ENCODE results near the gene ERFE.

- no peak for TF ChIP-seq RXRA (IDR thresholded peaks at IDR 0.05; ENCODE audit: borderline replicate concordance, low read depth)
- TF ChIP-seq USF1 (IDR thresholded peaks at IDR 0.05; ENCODE audit: borderline replicate concordance, low read depth): no peak
- TF ChIP-seq CTCF (IDR thresholded peaks at IDR 0.05): no peak
- no peak for TF ChIP-seq CHD2 (IDR thresholded peaks at IDR 0.05; ENCODE audit: low read length, partially characterized antibody)
- TF ChIP-seq MAX (IDR thresholded peaks at IDR 0.05; ENCODE audit: low read depth): no peak
- no peak for TF ChIP-seq FOSL2 (IDR thresholded peaks at IDR 0.05; ENCODE audit: borderline replicate concordance, low read depth)
- no peak for TF ChIP-seq GABPA (IDR thresholded peaks at IDR 0.05; ENCODE audit: low read depth)
- TF ChIP-seq EZH2phosphoT487 (IDR thresholded peaks at IDR 0.05; ENCODE audit: borderline replicate concordance, low read depth): no peak
- no peak for TF ChIP-seq TAF1 (IDR thresholded peaks at IDR 0.05; ENCODE audit: borderline replicate concordance, low read depth, low read length)
- TF ChIP-seq SMC3 (IDR thresholded peaks at IDR 0.05; ENCODE audit: low read depth, low read length): no peak
- TF ChIP-seq YY1 (IDR thresholded peaks at IDR 0.05; ENCODE audit: low read depth): no peak
Observed at GRCh38 chr2:238165288-238165921, 6.6 kb downstream of the ERFE start.
